T-cell (primary cell): ENCODE results near the gene OXSM. TPM values are rescaled to one million over a fixed set of nuclear protein-coding genes. Genes with fewer than 3 reads are reported as not detected.
A peak's percentile ranks its signal among the peaks of the same experiment; 100 is the strongest.

Experiments used
- ATAC-seq, 4 experiments: fragments of 200-7000 bp in 3 of 4; fragments of 150-1000 bp in 1 of 4; cut with Tn5 transposase; replicated peaks in 1 of 4; 1 replicate in 3 of 4; 2 replicates in 1 of 4; pipeline ENCODE4 v1.10.0; 2021; ENCODE audit warnings: moderate library complexity in 3 of 4, mild to moderate bottlenecking in 2 of 4, moderate number of reproducible peaks in 1 of 4
- CTCF ChIA-PET, 2 donors: fragments of 300-600 bp; sonication (Branson Sonifier 250); formaldehyde crosslinking; loops; one replicate each; lab custom pipeline; 2022; ENCODE audit warnings: antibody characterized with exemption in 2 of 2; lab: Charles Lee
- POLR2A ChIA-PET, 2 donors: fragments of 300-600 bp; sonication (Branson Sonifier 250); formaldehyde crosslinking; loops; one replicate each; lab custom pipeline; 2022; ENCODE audit warnings: antibody characterized with exemption in 2 of 2; lab: Charles Lee
- DNase-seq, 35 experiments: peaks; one replicate each; pipeline versions ENCODE4 v3.0.0 to v3.0.0-alpha.2; 2013 to 2023
- H3K27ac ChIP-seq: one replicate; pipeline ENCODE4 v1.5.1; 2013; ENCODE audit warnings: low read length
- H3K27me3 ChIP-seq, 2 experiments: replicated peaks in 1 of 2; 1 replicate in 1 of 2; 2 replicates in 1 of 2; pipeline versions ENCODE4 v1.6.1 to v1.7.0; 2013; ENCODE audit warnings: low read length in 1 of 2, mixed read lengths in 1 of 2; ENCODE audit not compliant: control insufficient read depth in 2 of 2, insufficient read depth in 2 of 2; ENCODE audit errors: extremely low read depth in 1 of 2
- H3K36me3 ChIP-seq, 2 donors: 1 replicate in 1 of 2; 2 replicates in 1 of 2; pipeline versions ENCODE4 v1.6.1 to v1.7.0; 2013; ENCODE audit warnings: low read length in 1 of 2; ENCODE audit not compliant: control insufficient read depth in 2 of 2, insufficient read depth in 1 of 2; ENCODE audit errors: extremely low read depth in 1 of 2
- H3K4me1 ChIP-seq, 2 experiments: 1 replicate in 1 of 2; 2 replicates in 1 of 2; pipeline versions ENCODE4 v1.6.1 to v1.7.0; 2013; ENCODE audit warnings: low read length in 2 of 2, mixed read lengths in 1 of 2; ENCODE audit not compliant: insufficient read depth in 2 of 2, control insufficient read depth in 1 of 2; ENCODE audit errors: extremely low read depth in 1 of 2
- H3K4me3 ChIP-seq, 2 donors: 1 replicate in 1 of 2; 2 replicates in 1 of 2; pipeline versions ENCODE4 v1.5.1 to v1.7.0; 2013; ENCODE audit warnings: mild to moderate bottlenecking in 2 of 2, low read length in 1 of 2, moderate library complexity in 1 of 2; ENCODE audit not compliant: control insufficient read depth in 1 of 2; ENCODE audit errors: extremely low read depth in 1 of 2
- H3K9me3 ChIP-seq: 2 replicates; pipeline ENCODE4 v1.7.0; 2013
- H3K27ac Mint-ChIP-seq, 2 donors: one replicate each; pipeline ENCODE4 v1.8.0; 2020 to 2021; ENCODE audit warnings: mild to moderate bottlenecking in 2 of 2, mixed read lengths in 2 of 2
- H3K27me3 Mint-ChIP-seq, 2 donors: one replicate each; pipeline ENCODE4 v1.8.0; 2021 to 2022; ENCODE audit warnings: mixed read lengths in 2 of 2
- H3K36me3 Mint-ChIP-seq: one replicate; pipeline ENCODE4 v1.8.0; 2021; ENCODE audit warnings: mixed read lengths
- H3K4me1 Mint-ChIP-seq, 3 donors: one replicate each; pipeline ENCODE4 v1.8.0; 2020 to 2022; ENCODE audit warnings: mixed read lengths in 3 of 3, mild to moderate bottlenecking in 1 of 3
- H3K4me3 Mint-ChIP-seq, 3 donors: one replicate each; pipeline ENCODE4 v1.8.0; 2020 to 2022; ENCODE audit warnings: mild to moderate bottlenecking in 3 of 3, mixed read lengths in 3 of 3, moderate library complexity in 3 of 3
- H3K9me3 Mint-ChIP-seq, 3 donors: one replicate each; pipeline ENCODE4 v1.8.0; 2020 to 2022; ENCODE audit warnings: mixed read lengths in 3 of 3
- WGBS: methylation state at CpG from one replicate; pipeline ENCODE4 v1.1.5; 2013; ENCODE audit warnings: missing lambda C conversion rate; ENCODE audit not compliant: insufficient coverage; 5-methylcytosine and 5-hydroxymethylcytosine counted together
- total RNA-seq, 35 experiments: library from RNA in 6 of 35; stranded (reverse) in 6 of 35; fragments of 120-200 nt in 1 of 35; gene quantifications; one replicate each; pipeline versions ENCODE4 v1.2.1 to v1.2.4 and lab custom pipeline; 2013 to 2026

The OXSM gene
- 10 to 100 TPM in 3 of 5 donors, 1 to 10 TPM in 2; 9.0 to 15.6 (median 13.5) TPM for total RNA-seq
- 16.3 TPM for total RNA-seq (2013)
- 7.4 to 21.9 (median 12.7) reads per million in 29 experiments for total RNA-seq (lab: John Stamatoyannopoulos, UW)

DNA sequence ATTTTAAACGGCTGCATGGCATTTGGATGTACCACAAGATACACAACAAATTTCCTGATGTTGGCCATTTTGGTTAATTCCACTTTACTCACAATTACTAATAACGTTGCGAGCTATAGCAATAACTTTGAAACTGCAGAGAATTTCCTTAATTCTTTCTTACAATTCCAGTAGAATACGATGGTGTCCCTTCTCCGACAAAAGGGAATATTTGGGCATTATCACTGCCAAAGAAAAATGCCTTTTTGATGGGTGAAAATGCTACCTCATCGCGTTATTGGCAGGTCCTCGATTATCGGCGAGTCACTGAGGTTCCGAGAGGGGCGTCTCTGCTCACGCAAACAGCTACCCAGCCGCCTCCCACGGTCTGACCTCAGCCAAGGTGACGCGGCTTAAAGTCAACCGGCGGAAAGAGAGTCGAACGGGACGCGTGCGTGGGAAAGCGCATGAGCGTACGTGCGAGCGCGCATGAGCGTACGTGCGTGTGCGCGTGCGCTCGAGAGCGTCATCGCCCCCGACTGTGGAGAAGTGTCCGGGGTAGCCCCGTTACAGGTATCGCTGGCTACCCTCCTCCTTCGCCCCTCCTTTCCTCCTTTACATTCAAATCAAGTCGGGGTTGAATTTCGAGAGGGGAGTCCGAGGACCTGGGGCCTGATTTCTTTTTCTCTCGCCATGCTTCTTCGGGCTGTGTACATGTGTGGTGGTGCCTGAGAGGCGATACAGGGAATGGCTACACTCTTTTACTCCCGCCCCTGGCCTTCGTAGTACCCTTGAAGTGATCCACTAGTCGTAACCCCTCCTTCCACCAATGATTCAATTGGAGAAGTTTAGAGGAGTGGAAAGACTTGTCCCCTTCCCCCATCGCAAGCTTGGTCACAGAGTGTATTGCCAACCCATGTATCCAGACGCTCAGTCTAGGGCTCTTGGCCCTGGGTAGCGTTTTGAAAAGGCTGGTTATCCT lies at the start of gene OXSM:
TSS of gene OXSM (plus strand) at position 495 of the 961 bp plus-strand sequence. CDS start 931 bp downstream, outside the sequence.
- Histone ChIP-seq H3K27ac (peak within 1 kb of the TSS; percentile 94), H3K9me3 (no peaks in the 10 kb centered on the region), H3K36me3 (no peaks in the 10 kb centered on the region), H3K27me3 (no peaks in the 10 kb centered on the region), H3K4me3 (peak within 1 kb of the TSS; percentile 78 to 84), H3K4me1 (peaks cover 10 to 13% of the 10 kb centered on the region in 2 experiments)
- peak within 1 kb of the TSS; percentile 96 for H3K27ac Mint-ChIP-seq
- H3K36me3 Mint-ChIP-seq: peaks cover 6% of the 10 kb centered on the region
- H3K4me1 Mint-ChIP-seq: peaks cover 46 to 56% (median 48%) of the 10 kb centered on the region in 3 donors
- peak within 1 kb of the TSS; percentile 94 to 97 (median 95) for H3K4me3 Mint-ChIP-seq
- under 1% methylated on average over 27 of the region's 56 CpGs for WGBS
- ChIA-PET POLR2A (interaction anchor here (0.6 to 1.2 kb wide), 3 partner anchors 32 to 141 kb away, joined by 3 to 5 read pairs (median 3); no protein-coding TSS in a partner anchor), CTCF (interaction anchor here (0.7 to 1.1 kb wide), 4 partner anchors 12 to 142 kb away, joined by 3 to 4 read pairs (median 3); no protein-coding TSS in a partner anchor)
- peak; percentile 69 to 97 (median 87) for DNase-seq
- ATAC-seq: peak; percentile 92 to 96 (median 94)
- no peaks in the 10 kb centered on the region for H3K9me3 Mint-ChIP-seq
- H3K27me3 Mint-ChIP-seq: no peaks in the 10 kb centered on the region

DNA sequence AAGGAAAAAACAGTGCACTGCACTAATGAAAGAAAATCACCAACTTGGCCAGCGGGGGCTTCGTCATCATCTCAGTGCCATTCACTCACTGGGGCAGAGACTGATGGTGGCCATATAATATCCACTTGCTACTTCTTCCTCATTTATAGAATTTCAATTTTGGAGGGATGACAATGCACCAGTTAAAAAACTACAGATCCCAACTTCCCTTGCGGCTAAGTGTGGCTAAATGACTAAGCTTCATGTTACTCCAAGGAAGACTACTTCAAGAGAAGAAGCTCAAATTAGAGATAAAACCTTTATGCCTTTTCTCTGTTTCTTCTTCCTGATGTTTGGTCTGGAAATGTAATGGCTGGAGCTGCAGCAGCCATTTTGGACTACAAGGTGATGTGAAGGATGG lies 45.4 kb upstream of the OXSM start:
- H3K9me3 ChIP-seq: no peaks in the 10 kb centered on the region
- Mint-ChIP-seq H3K4me3 (no peak overlapping the region), H3K9me3 (no peaks in the 10 kb centered on the region), H3K27me3 (no peaks in the 10 kb centered on the region), H3K4me1 (peaks cover 10 to 32% (median 12%) of the 10 kb centered on the region in 3 donors), H3K27ac (no peak overlapping the region), H3K36me3 (peaks cover 59% of the 10 kb centered on the region)
- CTCF ChIA-PET: interaction anchor here in 1 of 2 donors (1.6 kb wide), 1 partner anchor 97 kb away, joined by 3 read pairs; no protein-coding TSS in a partner anchor
- H3K4me3 ChIP-seq: no peak overlapping the region
- H3K27ac ChIP-seq: no peak overlapping the region
- 100% methylated on average over 2 of the region's 3 CpGs for WGBS
- H3K27me3 ChIP-seq: no peaks in the 10 kb centered on the region
- H3K36me3 ChIP-seq: peaks cover 5 to 39% of the 10 kb centered on the region in 2 donors
- POLR2A ChIA-PET: no interaction called here
- DNase-seq: no peak
- no peak for ATAC-seq
- no peaks in the 10 kb centered on the region for H3K4me1 ChIP-seq

DNA sequence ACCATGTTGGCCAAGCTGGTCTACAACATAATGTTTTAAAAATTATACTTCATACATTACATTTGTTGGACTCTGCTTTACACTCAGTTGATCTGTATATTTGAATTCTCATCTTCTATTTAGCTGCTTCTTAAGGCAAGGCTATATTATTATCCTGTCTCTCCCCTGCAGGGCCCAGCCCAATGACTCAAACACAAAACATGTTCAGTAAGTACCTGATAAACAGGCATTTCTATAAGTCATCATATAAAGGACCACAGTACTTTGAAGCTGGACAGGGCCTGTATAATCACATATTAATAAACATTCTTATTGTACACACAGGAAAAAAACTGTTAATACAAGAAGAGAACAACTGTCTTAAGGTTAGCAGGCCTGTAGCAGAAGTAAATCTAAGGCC lies 42.9 kb upstream of the OXSM start:
- Histone ChIP-seq H3K9me3 (no peaks in the 10 kb centered on the region), H3K36me3 (peaks cover 12 to 61% of the 10 kb centered on the region in 2 donors), H3K4me1 (no peaks in the 10 kb centered on the region), H3K27me3 (no peaks in the 10 kb centered on the region), H3K27ac (no peak overlapping the region), H3K4me3 (no peak overlapping the region)
- ATAC-seq (no peak), DNase-seq (no peak)
- H3K27ac Mint-ChIP-seq: no peak overlapping the region
- no peaks in the 10 kb centered on the region for H3K27me3 Mint-ChIP-seq
- ChIA-PET CTCF (no interaction called here), POLR2A (interaction anchor here in 1 of 2 donors (0.5 kb wide), 1 partner anchor 34 kb away, joined by 5 read pairs; no protein-coding TSS in a partner anchor)
- H3K4me1 Mint-ChIP-seq: peaks cover 10 to 31% (median 11%) of the 10 kb centered on the region in 3 donors
- H3K9me3 Mint-ChIP-seq: no peaks in the 10 kb centered on the region
- H3K36me3 Mint-ChIP-seq: peaks cover 76% of the 10 kb centered on the region
- no peak overlapping the region for H3K4me3 Mint-ChIP-seq

- ChIA-PET CTCF (no interaction called here), POLR2A (no interaction called here)
- Mint-ChIP-seq H3K4me1 (peaks cover 9 to 29% (median 9%) of the 10 kb centered on the region in 3 donors), H3K36me3 (peaks cover 80% of the 10 kb centered on the region), H3K27me3 (no peaks in the 10 kb centered on the region), H3K4me3 (no peak overlapping the region), H3K9me3 (no peaks in the 10 kb centered on the region), H3K27ac (no peak overlapping the region)
- Histone ChIP-seq H3K27ac (no peak overlapping the region), H3K9me3 (no peaks in the 10 kb centered on the region), H3K27me3 (no peaks in the 10 kb centered on the region), H3K36me3 (peaks cover 12 to 65% of the 10 kb centered on the region in 2 donors), H3K4me1 (no peaks in the 10 kb centered on the region), H3K4me3 (no peak overlapping the region)
- no CpG with 5 or more reads among the region's 3 CpGs for WGBS
- no peak for ATAC-seq
- DNase-seq: no peak
Observed at GRCh38 chr3:25748189-25748588, 41.7 kb upstream of the OXSM start.

GRCh38 chr3:25749031-25749581 lies 40.8 kb upstream of the OXSM start:
- Histone ChIP-seq H3K4me3 (no peak overlapping the region), H3K4me1 (no peaks in the 10 kb centered on the region), H3K27me3 (no peaks in the 10 kb centered on the region), H3K36me3 (peaks cover 12 to 64% of the 10 kb centered on the region in 2 donors), H3K27ac (no peak overlapping the region), H3K9me3 (no peaks in the 10 kb centered on the region)
- 91% methylated on average over 3 of the region's 6 CpGs for WGBS
- Mint-ChIP-seq H3K9me3 (no peaks in the 10 kb centered on the region), H3K4me1 (peaks cover 5 to 24% (median 8%) of the 10 kb centered on the region in 3 donors), H3K27ac (no peak overlapping the region), H3K27me3 (no peaks in the 10 kb centered on the region), H3K36me3 (peaks cover 77% of the 10 kb centered on the region), H3K4me3 (no peak overlapping the region)
- ChIA-PET CTCF (no interaction called here), POLR2A (interaction anchor here in 1 of 2 donors (0.6 kb wide), 1 partner anchor 105 kb away, joined by 3 read pairs; no protein-coding TSS in a partner anchor)
- ATAC-seq (no peak), DNase-seq (no peak)

DNA sequence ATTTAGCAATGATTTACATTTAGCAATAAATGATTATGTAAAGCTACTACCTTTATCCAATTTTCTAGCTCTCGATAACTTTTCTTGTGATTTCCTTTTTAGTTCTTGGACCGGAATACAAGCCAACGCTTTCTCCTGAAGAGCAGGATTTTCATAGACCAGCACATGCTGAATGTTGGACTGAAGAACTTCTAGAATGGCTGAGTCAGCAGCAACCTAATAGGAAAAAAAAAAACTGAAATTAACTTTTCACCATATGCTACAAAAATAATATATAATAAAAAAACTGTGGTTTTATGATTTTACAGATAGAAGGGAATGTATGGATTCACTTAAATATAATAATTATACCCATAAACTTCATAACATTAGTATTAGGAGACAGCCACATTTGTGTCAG lies 38.8 kb upstream of the OXSM start:
- Histone ChIP-seq H3K27ac (no peak overlapping the region), H3K4me1 (no peaks in the 10 kb centered on the region), H3K27me3 (no peaks in the 10 kb centered on the region), H3K36me3 (peaks cover 7 to 56% of the 10 kb centered on the region in 2 donors), H3K4me3 (no peak overlapping the region), H3K9me3 (no peaks in the 10 kb centered on the region)
- CTCF ChIA-PET: interaction anchor here in 1 of 2 donors (0.6 kb wide), 1 partner anchor 29 kb away, joined by 5 read pairs; no protein-coding TSS in a partner anchor
- no CpG with 5 or more reads among the region's 3 CpGs for WGBS
- Mint-ChIP-seq H3K36me3 (peaks cover 64% of the 10 kb centered on the region), H3K4me1 (peaks cover 18 to 33% (median 19%) of the 10 kb centered on the region in 3 donors), H3K27ac (no peak overlapping the region), H3K9me3 (no peaks in the 10 kb centered on the region), H3K4me3 (no peak overlapping the region), H3K27me3 (no peaks in the 10 kb centered on the region)
- ATAC-seq: no peak
- POLR2A ChIA-PET: interaction anchor here (0.6 to 0.7 kb wide), 2 partner anchors 38 to 1901 kb away, joined by 3 to 4 read pairs; no protein-coding TSS in a partner anchor
- DNase-seq: no peak
